Fibroblast of lung (primary cell): ENCODE data around the gene KIF26A.

Experiments used
- CTCF ChIP-seq, 2 donors: IDR thresholded peaks in 1 of 2; conservative IDR thresholded peaks in 1 of 2; 1 replicate in 1 of 2; 2 replicates in 1 of 2; pipeline ENCODE4 v1.5.1; 2011 to 2012; ENCODE audit warnings: low read length in 2 of 2, control low read depth in 1 of 2, inconsistent platforms in 1 of 2, low read depth in 1 of 2, mild to moderate bottlenecking in 1 of 2
- EZH2 ChIP-seq: IDR thresholded peaks from 2 replicates; pipeline ENCODE4 v1.5.1; 2012; ENCODE audit warnings: low read length, control low read depth, mild to moderate bottlenecking; ENCODE audit errors: missing control alignments

- TF ChIP-seq CTCF (conservative IDR thresholded peaks at IDR 0.05 in 1 of 2, IDR thresholded peaks at IDR 0.05 in 1 of 2; ENCODE audit: low read depth in 1 of 2, low read length in 2 of 2) = no peak
- no peak for TF ChIP-seq EZH2
Observed at GRCh38 chr14:104116756-104117340, 21.5 kb upstream of the KIF26A start.
